SK-N-SH treated with all-trans-retinoic acid at 6 μM for 48 hours (cell line): ENCODE data around the gene NEURL1B.

Experiments
- ATAC-seq: fragments of 200-7000 bp; cut with Tn5 transposase; 3 replicates; pipeline ENCODE4 v1.9.1; 2020; ENCODE audit warnings: mild to moderate bottlenecking, moderate library complexity
- BACH2 ChIP-seq: fragments of 250-450 bp; sonication (Bioruptor Pico); IDR thresholded peaks from 2 replicates; pipeline ENCODE4 v1.9.0; 2021; ENCODE audit warnings: mild to moderate bottlenecking, borderline replicate concordance
- CSDC2 ChIP-seq: fragments of 250-450 bp; sonication (Bioruptor Pico); IDR thresholded peaks from 2 replicates; pipeline ENCODE4 v1.5.0; 2020; ENCODE audit warnings: mild to moderate bottlenecking, moderate library complexity
- CSRNP3 ChIP-seq: fragments of 250-450 bp; sonication (Bioruptor Pico); IDR thresholded peaks from 2 replicates; pipeline ENCODE4 v1.5.1; 2021; ENCODE audit warnings: mild to moderate bottlenecking, moderate library complexity
- ESRRG ChIP-seq: fragments of 250-450 bp; sonication (Bioruptor Pico); IDR thresholded peaks from 2 replicates; pipeline ENCODE4 v1.6.1; 2021; ENCODE audit warnings: mild to moderate bottlenecking
- ISL1 ChIP-seq: fragments of 250-450 bp; sonication (Bioruptor Pico); IDR thresholded peaks from 2 replicates; pipeline ENCODE4 v2.1.2; 2022; ENCODE audit warnings: mild to moderate bottlenecking, moderate library complexity
- OSR1 ChIP-seq: fragments of 250-450 bp; sonication (Bioruptor Pico); IDR thresholded peaks from 2 replicates; pipeline ENCODE4 v1.8.0; 2022; ENCODE audit warnings: moderate library complexity, mild to moderate bottlenecking, inconsistent platforms
- PATZ1 ChIP-seq: fragments of 250-450 bp; sonication (Bioruptor Pico); IDR thresholded peaks from 2 replicates; pipeline ENCODE4 v1.8.0; 2020; ENCODE audit warnings: mild to moderate bottlenecking, moderate library complexity, borderline replicate concordance
- POU6F1 ChIP-seq: fragments of 250-450 bp; sonication (Bioruptor Pico); IDR thresholded peaks from 2 replicates; pipeline ENCODE4 v1.8.0; 2021; ENCODE audit warnings: low read depth, mild to moderate bottlenecking, moderate library complexity, borderline replicate concordance
- PPARA ChIP-seq: fragments of 250-450 bp; sonication (Bioruptor Pico); IDR thresholded peaks from 2 replicates; pipeline ENCODE4 v1.5.0; 2020; ENCODE audit warnings: mild to moderate bottlenecking, borderline replicate concordance
- RARB ChIP-seq: fragments of 250-450 bp; sonication (Bioruptor Pico); IDR thresholded peaks from 2 replicates; pipeline ENCODE4 v1.8.0; 2021; ENCODE audit warnings: mild to moderate bottlenecking, moderate library complexity
- SNAI2 ChIP-seq: fragments of 250-450 bp; sonication (Bioruptor Pico); IDR thresholded peaks from 2 replicates; pipeline ENCODE4 v1.5.0; 2020; ENCODE audit warnings: mild to moderate bottlenecking, moderate library complexity
- TCF4 ChIP-seq: fragments of 250-450 bp; sonication (Bioruptor Pico); IDR thresholded peaks from 2 replicates; pipeline ENCODE4 v1.8.0; 2021; ENCODE audit warnings: mild to moderate bottlenecking, moderate library complexity, borderline replicate concordance
- TOX ChIP-seq: fragments of 250-450 bp; sonication (Bioruptor Pico); IDR thresholded peaks from 2 replicates; pipeline ENCODE4 v1.8.0; 2021; ENCODE audit warnings: mild to moderate bottlenecking, moderate library complexity, borderline replicate concordance
- ZC3H10 ChIP-seq: fragments of 250-450 bp; sonication (Bioruptor Pico); IDR thresholded peaks from 2 replicates; pipeline ENCODE4 v1.5.1; 2021; ENCODE audit warnings: mild to moderate bottlenecking, moderate library complexity
- ZFP3 ChIP-seq: fragments of 250-450 bp; sonication (Bioruptor Pico); IDR thresholded peaks from 2 replicates; pipeline ENCODE4 v1.5.0; 2020; ENCODE audit warnings: mild to moderate bottlenecking, moderate library complexity
- ZFP30 ChIP-seq: fragments of 450-650 bp; formaldehyde crosslinking; IDR thresholded peaks from 2 replicates; pipeline ENCODE4 v1.5.0; 2022; ENCODE audit warnings: mild to moderate bottlenecking, moderate library complexity
- ZNF70 ChIP-seq: fragments of 450-650 bp; formaldehyde crosslinking; IDR thresholded peaks from 2 replicates; pipeline ENCODE4 v1.5.0; 2020; ENCODE audit warnings: mild to moderate bottlenecking, moderate library complexity
- ZNF8 ChIP-seq: fragments of 450-650 bp; formaldehyde crosslinking; IDR thresholded peaks from 2 replicates; pipeline ENCODE4 v1.5.0; 2020; ENCODE audit warnings: mild to moderate bottlenecking, moderate library complexity
- TF ChIP-seq, protein P1 (sequence below): fragments of 250-450 bp; sonication (Bioruptor Pico); IDR thresholded peaks from 2 replicates; pipeline ENCODE4 v1.5.1; 2020; ENCODE audit warnings: low read depth, mild to moderate bottlenecking, moderate library complexity
- TF ChIP-seq, protein P2 (sequence below): fragments of 250-450 bp; sonication (Bioruptor Pico); IDR thresholded peaks from 2 replicates; pipeline ENCODE4 v1.5.0; 2020; ENCODE audit warnings: mild to moderate bottlenecking, moderate library complexity

Gene NEURL1B

GRCh38 chr5:172695232-172696054, 54.4 kb downstream of the NEURL1B start:
- no peak for TF ChIP-seq OSR1 (CRISPR knock-in tag)
- no peak for TF ChIP-seq SNAI2 (CRISPR knock-in tag)
- TF ChIP-seq, protein P1, sequence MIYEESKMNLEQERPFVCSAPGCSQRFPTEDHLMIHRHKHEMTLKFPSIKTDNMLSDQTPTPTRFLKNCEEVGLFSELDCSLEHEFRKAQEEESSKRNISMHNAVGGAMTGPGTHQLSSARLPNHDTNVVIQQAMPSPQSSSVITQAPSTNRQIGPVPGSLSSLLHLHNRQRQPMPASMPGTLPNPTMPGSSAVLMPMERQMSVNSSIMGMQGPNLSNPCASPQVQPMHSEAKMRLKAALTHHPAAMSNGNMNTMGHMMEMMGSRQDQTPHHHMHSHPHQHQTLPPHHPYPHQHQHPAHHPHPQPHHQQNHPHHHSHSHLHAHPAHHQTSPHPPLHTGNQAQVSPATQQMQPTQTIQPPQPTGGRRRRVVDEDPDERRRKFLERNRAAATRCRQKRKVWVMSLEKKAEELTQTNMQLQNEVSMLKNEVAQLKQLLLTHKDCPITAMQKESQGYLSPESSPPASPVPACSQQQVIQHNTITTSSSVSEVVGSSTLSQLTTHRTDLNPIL, result no peak
- TF ChIP-seq ZFP3 (CRISPR knock-in tag), result no peak
- no peak for TF ChIP-seq ISL1 (CRISPR knock-in tag)
- no peak for TF ChIP-seq ZNF70 (CRISPR knock-in tag)
- no peak for TF ChIP-seq RARB (CRISPR knock-in tag)
- TF ChIP-seq TCF4 (CRISPR knock-in tag), result no peak
- no peak for ATAC-seq

GRCh38 chr5:172696171-172696849, 55.2 kb downstream of the NEURL1B start:
- TF ChIP-seq TOX (CRISPR knock-in tag) (no peak), ZFP30 (CRISPR knock-in tag) (no peak), ESRRG (CRISPR knock-in tag) (no peak), ZC3H10 (CRISPR knock-in tag) (no peak), SNAI2 (CRISPR knock-in tag) (no peak), ISL1 (CRISPR knock-in tag) (no peak), OSR1 (CRISPR knock-in tag) (no peak), BACH2 (CRISPR knock-in tag) (no peak), ZNF8 (no peak), TCF4 (CRISPR knock-in tag) (no peak), ZFP3 (CRISPR knock-in tag) (no peak), PATZ1 (no peak), CSRNP3 (no peak), PPARA (CRISPR knock-in tag) (no peak), CSDC2 (CRISPR knock-in tag) (no peak), POU6F1 (CRISPR knock-in tag) (no peak), RARB (CRISPR knock-in tag) (no peak)
- TF ChIP-seq, protein P1, result no peak
- TF ChIP-seq, protein P2, sequence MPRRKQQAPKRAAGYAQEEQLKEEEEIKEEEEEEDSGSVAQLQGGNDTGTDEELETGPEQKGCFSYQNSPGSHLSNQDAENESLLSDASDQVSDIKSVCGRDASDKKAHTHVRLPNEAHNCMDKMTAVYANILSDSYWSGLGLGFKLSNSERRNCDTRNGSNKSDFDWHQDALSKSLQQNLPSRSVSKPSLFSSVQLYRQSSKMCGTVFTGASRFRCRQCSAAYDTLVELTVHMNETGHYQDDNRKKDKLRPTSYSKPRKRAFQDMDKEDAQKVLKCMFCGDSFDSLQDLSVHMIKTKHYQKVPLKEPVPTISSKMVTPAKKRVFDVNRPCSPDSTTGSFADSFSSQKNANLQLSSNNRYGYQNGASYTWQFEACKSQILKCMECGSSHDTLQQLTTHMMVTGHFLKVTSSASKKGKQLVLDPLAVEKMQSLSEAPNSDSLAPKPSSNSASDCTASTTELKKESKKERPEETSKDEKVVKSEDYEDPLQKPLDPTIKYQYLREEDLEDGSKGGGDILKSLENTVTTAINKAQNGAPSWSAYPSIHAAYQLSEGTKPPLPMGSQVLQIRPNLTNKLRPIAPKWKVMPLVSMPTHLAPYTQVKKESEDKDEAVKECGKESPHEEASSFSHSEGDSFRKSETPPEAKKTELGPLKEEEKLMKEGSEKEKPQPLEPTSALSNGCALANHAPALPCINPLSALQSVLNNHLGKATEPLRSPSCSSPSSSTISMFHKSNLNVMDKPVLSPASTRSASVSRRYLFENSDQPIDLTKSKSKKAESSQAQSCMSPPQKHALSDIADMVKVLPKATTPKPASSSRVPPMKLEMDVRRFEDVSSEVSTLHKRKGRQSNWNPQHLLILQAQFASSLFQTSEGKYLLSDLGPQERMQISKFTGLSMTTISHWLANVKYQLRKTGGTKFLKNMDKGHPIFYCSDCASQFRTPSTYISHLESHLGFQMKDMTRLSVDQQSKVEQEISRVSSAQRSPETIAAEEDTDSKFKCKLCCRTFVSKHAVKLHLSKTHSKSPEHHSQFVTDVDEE (CRISPR knock-in tag), result no peak
- ATAC-seq, result no peak
